HEK293 (cell line): ENCODE data around the gene MXD4.
"Not testable (repeated sequence)": the region's sequence is repeated elsewhere in the genome, so short reads cannot be mapped to it uniquely, and the experiment has no call there.

Source experiments
- CTCF ChIA-PET: fragments of 350-600 bp; formaldehyde crosslinking; extraction: SDS; loops from one replicate; lab custom pipeline; 2021; ENCODE audit warnings: antibody characterized with exemption; lab: Yijun Ruan, JAX
- POLR2A ChIA-PET: fragments of 300-600 bp; formaldehyde crosslinking; extraction: SDS; loops from one replicate; lab custom pipeline; 2020; ENCODE audit warnings: antibody characterized with exemption, inconsistent platforms; lab: Yijun Ruan, JAX
- H3K27ac ChIP-seq: fragments of 200-500 bp; sonication (Bioruptor generic); 2 replicates; pipeline ENCODE4 v1.5.1; 2014; ENCODE audit warnings: low read depth, low read length, control low read depth, inconsistent platforms; ENCODE audit errors: extremely low read depth
- H3K36me3 ChIP-seq, 2 experiments: fragments of 200-500 bp in 1 of 2; sonication (Bioruptor generic) in 1 of 2; 1 replicate in 1 of 2; 2 replicates in 1 of 2; pipeline ENCODE4 v1.5.1; 2014 to 2017; ENCODE audit warnings: inconsistent platforms in 2 of 2, low read length in 2 of 2; ENCODE audit not compliant: control insufficient read depth in 2 of 2, insufficient read depth in 1 of 2
- H3K4me1 ChIP-seq: fragments of 200-500 bp; sonication (Bioruptor generic); 2 replicates; pipeline ENCODE4 v1.5.1; 2014; ENCODE audit warnings: mild to moderate bottlenecking, low read length, inconsistent platforms; ENCODE audit not compliant: control insufficient read depth, insufficient read depth
- H3K4me3 ChIP-seq: 2 replicates; pipeline ENCODE4 v1.5.1; 2011; ENCODE audit warnings: low read depth, mild to moderate bottlenecking, control low read depth, low read length, moderate library complexity
- H3K9me3 ChIP-seq: fragments of 200-500 bp; sonication (Bioruptor generic); 2 replicates; pipeline ENCODE4 v1.5.1; 2014; ENCODE audit warnings: low read depth, low read length, inconsistent platforms; ENCODE audit not compliant: control insufficient read depth, insufficient read depth
- GLIS1 ChIP-seq: fragments of 450-650 bp; formaldehyde crosslinking; IDR thresholded peaks from 2 replicates; pipeline ENCODE4 v1.5.1; 2016; ENCODE audit warnings: missing biosample characterization, missing genetic modification characterization
- PRDM10 ChIP-seq: fragments of 450-650 bp; formaldehyde crosslinking; IDR thresholded peaks from 2 replicates; pipeline ENCODE4 v1.5.1; 2016; ENCODE audit warnings: missing biosample characterization, missing genetic modification characterization
- ZBTB17 ChIP-seq: fragments of 450-650 bp; formaldehyde crosslinking; IDR thresholded peaks from 2 replicates; pipeline ENCODE4 v1.5.1; 2016; ENCODE audit warnings: missing biosample characterization, missing genetic modification characterization
- ZIC2 ChIP-seq: fragments of 450-650 bp; formaldehyde crosslinking; IDR thresholded peaks from 2 replicates; pipeline ENCODE4 v1.5.1; 2016; ENCODE audit warnings: missing biosample characterization, missing genetic modification characterization
- ZNF513 ChIP-seq: fragments of 450-650 bp; IDR thresholded peaks from 2 replicates; pipeline ENCODE4 v1.5.1; 2018; ENCODE audit warnings: missing biosample characterization, missing genetic modification characterization
- ZNF654 ChIP-seq: fragments of 450-650 bp; formaldehyde crosslinking; IDR thresholded peaks from 2 replicates; pipeline ENCODE4 v1.5.1; 2016; ENCODE audit warnings: low read depth, missing biosample characterization, missing genetic modification characterization
- TF ChIP-seq, protein P1 (sequence below): fragments of 450-650 bp; IDR thresholded peaks from 2 replicates; pipeline ENCODE4 v1.5.1; 2018; ENCODE audit warnings: missing biosample characterization, mild to moderate bottlenecking, missing genetic modification characterization
- TF ChIP-seq, protein P2 (sequence below): fragments of 450-650 bp; formaldehyde crosslinking; IDR thresholded peaks from 2 replicates; pipeline ENCODE4 v1.5.1; 2016; ENCODE audit warnings: missing biosample characterization, missing genetic modification characterization

The MXD4 gene

DNA sequence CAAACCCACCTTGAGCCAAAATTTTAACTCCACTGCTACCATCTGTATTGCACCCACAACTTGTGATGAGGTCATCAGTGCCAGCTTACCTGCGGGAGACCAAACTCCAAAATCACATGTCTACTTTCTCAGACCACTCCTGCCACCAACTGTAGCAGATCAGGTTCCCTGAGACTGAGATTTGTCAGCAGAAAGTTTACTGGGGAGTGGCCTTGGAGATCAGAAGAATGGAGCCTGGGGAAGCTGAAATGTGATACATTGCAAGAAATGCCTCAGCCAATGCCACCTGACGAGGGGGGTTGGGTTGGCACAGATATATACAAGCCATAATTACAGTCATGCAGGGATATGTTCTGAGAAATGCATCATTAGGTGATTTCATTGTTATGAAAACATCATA, 39.1 kb downstream of the MXD4 start (continued):
- TF ChIP-seq PRDM10: peak; percentile 33; the same call in 1 of the 2 replicates
- TF ChIP-seq, protein P1, sequence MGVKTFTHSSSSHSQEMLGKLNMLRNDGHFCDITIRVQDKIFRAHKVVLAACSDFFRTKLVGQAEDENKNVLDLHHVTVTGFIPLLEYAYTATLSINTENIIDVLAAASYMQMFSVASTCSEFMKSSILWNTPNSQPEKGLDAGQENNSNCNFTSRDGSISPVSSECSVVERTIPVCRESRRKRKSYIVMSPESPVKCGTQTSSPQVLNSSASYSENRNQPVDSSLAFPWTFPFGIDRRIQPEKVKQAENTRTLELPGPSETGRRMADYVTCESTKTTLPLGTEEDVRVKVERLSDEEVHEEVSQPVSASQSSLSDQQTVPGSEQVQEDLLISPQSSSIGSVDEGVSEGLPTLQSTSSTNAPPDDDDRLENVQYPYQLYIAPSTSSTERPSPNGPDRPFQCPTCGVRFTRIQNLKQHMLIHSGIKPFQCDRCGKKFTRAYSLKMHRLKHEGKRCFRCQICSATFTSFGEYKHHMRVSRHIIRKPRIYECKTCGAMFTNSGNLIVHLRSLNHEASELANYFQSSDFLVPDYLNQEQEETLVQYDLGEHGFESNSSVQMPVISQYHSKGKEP (tag by site-specific recombination): peak; percentile 85

- CTCF ChIA-PET: interaction anchor here (0.6 to 2.3 kb wide), 5 partner anchors 11 to 733 kb away, joined by 4 to 15 read pairs (median 10); no protein-coding TSS in a partner anchor
- H3K4me1 ChIP-seq, H3K27ac ChIP-seq: not testable (repeated sequence)
Measured at GRCh38 chr4:2221378-2221777, 40.5 kb downstream of the MXD4 start.

GRCh38 chr4:2220016-2220630, 41.8 kb downstream of the MXD4 start:
- CTCF ChIA-PET: interaction anchor here (0.6 to 2.3 kb wide), 23 partner anchors 9 to 561 kb away, joined by 3 to 15 read pairs (median 4); no protein-coding TSS in a partner anchor
- TF ChIP-seq GLIS1 (tag by site-specific recombination): peak; percentile 41; the same call in 1 of the 2 replicates
- TF ChIP-seq, protein P2, sequence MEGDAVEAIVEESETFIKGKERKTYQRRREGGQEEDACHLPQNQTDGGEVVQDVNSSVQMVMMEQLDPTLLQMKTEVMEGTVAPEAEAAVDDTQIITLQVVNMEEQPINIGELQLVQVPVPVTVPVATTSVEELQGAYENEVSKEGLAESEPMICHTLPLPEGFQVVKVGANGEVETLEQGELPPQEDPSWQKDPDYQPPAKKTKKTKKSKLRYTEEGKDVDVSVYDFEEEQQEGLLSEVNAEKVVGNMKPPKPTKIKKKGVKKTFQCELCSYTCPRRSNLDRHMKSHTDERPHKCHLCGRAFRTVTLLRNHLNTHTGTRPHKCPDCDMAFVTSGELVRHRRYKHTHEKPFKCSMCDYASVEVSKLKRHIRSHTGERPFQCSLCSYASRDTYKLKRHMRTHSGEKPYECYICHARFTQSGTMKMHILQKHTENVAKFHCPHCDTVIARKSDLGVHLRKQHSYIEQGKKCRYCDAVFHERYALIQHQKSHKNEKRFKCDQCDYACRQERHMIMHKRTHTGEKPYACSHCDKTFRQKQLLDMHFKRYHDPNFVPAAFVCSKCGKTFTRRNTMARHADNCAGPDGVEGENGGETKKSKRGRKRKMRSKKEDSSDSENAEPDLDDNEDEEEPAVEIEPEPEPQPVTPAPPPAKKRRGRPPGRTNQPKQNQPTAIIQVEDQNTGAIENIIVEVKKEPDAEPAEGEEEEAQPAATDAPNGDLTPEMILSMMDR (tag by site-specific recombination): peak; percentile 75
- 0 out of 2 replicates have a peak, but pooled peaks have one; percentile 14 for TF ChIP-seq ZBTB17 (tag by site-specific recombination)
- TF ChIP-seq ZIC2 (tag by site-specific recombination): peak; percentile 84
- peak; percentile 95 for TF ChIP-seq ZNF654 (tag by site-specific recombination)
- TF ChIP-seq ZNF513 (tag by site-specific recombination): no peak
- H3K27ac ChIP-seq: no peak overlapping the region
- POLR2A ChIA-PET: no interaction called here
- no peaks in the 10 kb centered on the region for H3K4me1 ChIP-seq
- H3K4me3 ChIP-seq: no peak overlapping the region
- H3K9me3 ChIP-seq: no peaks in the 10 kb centered on the region
- H3K36me3 ChIP-seq: peaks cover 0 to 36% of the 10 kb centered on the region in 2 experiments; a peak in 1 of 3 replicates

More at GRCh38 chr4:2221378-2221777, 40.5 kb downstream of the MXD4 start:
- H3K36me3 ChIP-seq: peaks cover 0 to 42% of the 10 kb centered on the region in 2 experiments; a peak in 1 of 3 replicates
- H3K4me3 ChIP-seq, H3K9me3 ChIP-seq, POLR2A ChIA-PET: not testable (repeated sequence)
